ENCODE results near the gene PUS10. TPM values are rescaled to one million over a fixed set of nuclear protein-coding genes. Genes with fewer than 3 reads are reported as not detected.

The PUS10 gene
- polyA plus RNA-seq, 1 experiment = 10.2 TPM

- POLR2A ChIA-PET = no interaction called here
- Histone ChIP-seq H3K4me3 (ENCODE audit: low read depth, low read length) (no peak overlapping the region), H3K27me3 (ENCODE audit: control insufficient read depth, insufficient read depth, low read length) (no peaks in the 10 kb centered on the region), H3K27ac (ENCODE audit: low read depth, low read length) (no peak overlapping the region), H3K9me3 (ENCODE audit: control insufficient read depth, insufficient read depth, low read length) (no peaks in the 10 kb centered on the region)
- CTCF ChIA-PET = no interaction called here
- no peak for TF ChIP-seq CTCF (IDR thresholded peaks at IDR 0.05; ENCODE audit: low read depth, low read length)
- no peak for DNase-seq (ENCODE audit: low read depth, low spot score)
Observed at GRCh38 chr2:60963190-60963589, 54.9 kb downstream of the PUS10 start.

GRCh38 chr2:60962528-60962927 is 55.5 kb downstream of the PUS10 start:
- ChIA-PET CTCF (no interaction called here), POLR2A (no interaction called here)
- Histone ChIP-seq H3K9me3 (ENCODE audit: control insufficient read depth, insufficient read depth, low read length) (no peaks in the 10 kb centered on the region), H3K27me3 (ENCODE audit: control insufficient read depth, insufficient read depth, low read length) (no peaks in the 10 kb centered on the region), H3K27ac (ENCODE audit: low read depth, low read length) (no peak overlapping the region), H3K4me3 (ENCODE audit: low read depth, low read length) (no peak overlapping the region)
- no peak for TF ChIP-seq CTCF (IDR thresholded peaks at IDR 0.05; ENCODE audit: low read depth, low read length)
- no peak for DNase-seq (ENCODE audit: low read depth, low spot score)

GRCh38 chr2:60961457-60961856 is 56.6 kb downstream of the PUS10 start:
- Histone ChIP-seq H3K9me3 (ENCODE audit: control insufficient read depth, insufficient read depth, low read length) (no peaks in the 10 kb centered on the region), H3K27ac (ENCODE audit: low read depth, low read length) (no peak overlapping the region), H3K4me3 (ENCODE audit: low read depth, low read length) (no peak overlapping the region), H3K27me3 (ENCODE audit: control insufficient read depth, insufficient read depth, low read length) (no peaks in the 10 kb centered on the region)
- TF ChIP-seq CTCF (IDR thresholded peaks at IDR 0.05; ENCODE audit: low read depth, low read length) = no peak
- CTCF ChIA-PET = interaction anchor here (0.7 kb wide), 1 partner anchor 37 kb away, joined by 3 read pairs; no protein-coding TSS in a partner anchor
- POLR2A ChIA-PET = no interaction called here
- peak; percentile 10 for DNase-seq (ENCODE audit: low read depth, low spot score)

- POLR2A ChIA-PET = no interaction called here
- H3K27ac ChIP-seq (ENCODE audit: low read depth, low read length) = no peak overlapping the region
- no peaks in the 10 kb centered on the region for H3K27me3 ChIP-seq (ENCODE audit: control insufficient read depth, insufficient read depth, low read length)
- H3K4me3 ChIP-seq (ENCODE audit: low read depth, low read length) = no peak overlapping the region
- CTCF ChIA-PET = interaction anchor here (0.7 kb wide), 1 partner anchor 37 kb away, joined by 3 read pairs; no protein-coding TSS in a partner anchor
- TF ChIP-seq CTCF (IDR thresholded peaks at IDR 0.05; ENCODE audit: low read depth, low read length) = no peak
- H3K9me3 ChIP-seq (ENCODE audit: control insufficient read depth, insufficient read depth, low read length) = no peaks in the 10 kb centered on the region
- DNase-seq (ENCODE audit: low read depth, low spot score) = no peak
Observed at GRCh38 chr2:60960706-60961105, 57.3 kb downstream of the PUS10 start.

GRCh38 chr2:60959501-60959900 is 58.6 kb downstream of the PUS10 start:
- ChIA-PET POLR2A (no interaction called here), CTCF (no interaction called here)
- TF ChIP-seq CTCF (IDR thresholded peaks at IDR 0.05; ENCODE audit: low read depth, low read length) = no peak
- Histone ChIP-seq H3K4me3 (ENCODE audit: low read depth, low read length) (no peak overlapping the region), H3K27ac (ENCODE audit: low read depth, low read length) (no peak overlapping the region), H3K9me3 (ENCODE audit: control insufficient read depth, insufficient read depth, low read length) (no peaks in the 10 kb centered on the region), H3K27me3 (ENCODE audit: control insufficient read depth, insufficient read depth, low read length) (no peaks in the 10 kb centered on the region)
- DNase-seq (ENCODE audit: low read depth, low spot score) = no peak
